Stomach (tissue), 4 donors: Measurements from ENCODE around the gene SPEF1.

ENCODE experiments used
- EP300 ChIP-seq: sonication (generic); formaldehyde crosslinking; IDR thresholded peaks from one replicate; pipeline ENCODE4 v1.6.1; 2017; ENCODE audit warnings: antibody characterized with exemption
- TF ChIP-seq, protein P1 (sequence below), 7 experiments: fragments of 450-650 bp in 4 of 7; fragments of 200-600 bp in 3 of 7; sonication (generic) in 3 of 7; IDR thresholded peaks; one replicate each; pipeline ENCODE4 v1.5.1; 2016 to 2019; ENCODE audit warnings: antibody characterized with exemption in 7 of 7, control low read depth in 2 of 7, mild to moderate bottlenecking in 1 of 7

DNA sequence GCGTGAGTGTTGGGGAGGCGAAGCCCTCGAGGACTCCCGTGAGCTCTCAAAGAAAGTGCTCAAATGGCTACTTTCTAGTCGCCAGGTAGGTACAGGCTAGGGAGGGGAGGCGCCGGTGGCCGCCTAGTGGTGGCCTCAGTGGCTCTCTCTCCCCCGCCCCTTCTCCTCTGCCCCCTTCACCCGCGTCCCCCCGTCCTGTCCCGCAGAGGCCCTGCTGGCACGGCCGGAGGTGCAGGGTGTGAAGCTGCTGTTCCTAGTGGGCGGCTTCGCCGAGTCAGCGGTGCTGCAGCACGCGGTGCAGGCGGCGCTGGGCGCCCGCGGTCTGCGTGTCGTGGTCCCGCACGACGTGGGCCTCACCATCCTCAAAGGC lies 30.0 kb downstream of the SPEF1 start:
- TF ChIP-seq, protein P1, sequence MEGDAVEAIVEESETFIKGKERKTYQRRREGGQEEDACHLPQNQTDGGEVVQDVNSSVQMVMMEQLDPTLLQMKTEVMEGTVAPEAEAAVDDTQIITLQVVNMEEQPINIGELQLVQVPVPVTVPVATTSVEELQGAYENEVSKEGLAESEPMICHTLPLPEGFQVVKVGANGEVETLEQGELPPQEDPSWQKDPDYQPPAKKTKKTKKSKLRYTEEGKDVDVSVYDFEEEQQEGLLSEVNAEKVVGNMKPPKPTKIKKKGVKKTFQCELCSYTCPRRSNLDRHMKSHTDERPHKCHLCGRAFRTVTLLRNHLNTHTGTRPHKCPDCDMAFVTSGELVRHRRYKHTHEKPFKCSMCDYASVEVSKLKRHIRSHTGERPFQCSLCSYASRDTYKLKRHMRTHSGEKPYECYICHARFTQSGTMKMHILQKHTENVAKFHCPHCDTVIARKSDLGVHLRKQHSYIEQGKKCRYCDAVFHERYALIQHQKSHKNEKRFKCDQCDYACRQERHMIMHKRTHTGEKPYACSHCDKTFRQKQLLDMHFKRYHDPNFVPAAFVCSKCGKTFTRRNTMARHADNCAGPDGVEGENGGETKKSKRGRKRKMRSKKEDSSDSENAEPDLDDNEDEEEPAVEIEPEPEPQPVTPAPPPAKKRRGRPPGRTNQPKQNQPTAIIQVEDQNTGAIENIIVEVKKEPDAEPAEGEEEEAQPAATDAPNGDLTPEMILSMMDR (IDR thresholded peaks at IDR 0.05) = no peak
- no peak for TF ChIP-seq EP300
